H1 (cell line): Measurements from ENCODE around the gene MOV10L1.

ENCODE experiments used
- CTCF ChIP-seq, 3 experiments: IDR thresholded peaks; 1 replicate in 2 of 3; 2 replicates in 1 of 3; pipeline versions ENCODE4 v1.5.1 to v1.6.1; 2011; ENCODE audit warnings: low read length in 3 of 3, mild to moderate bottlenecking in 3 of 3, inconsistent platforms in 2 of 3, low read depth in 1 of 3, moderate library complexity in 1 of 3; ENCODE audit not compliant: insufficient read depth in 1 of 3; ENCODE audit errors: control extremely low read depth in 1 of 3
- EZH2 ChIP-seq: fragments of 200-600 bp; sonication (generic); IDR thresholded peaks from 2 replicates; pipeline ENCODE4 v1.7.1; 2012; ENCODE audit warnings: low read depth, mild to moderate bottlenecking, moderate library complexity, low read length, inconsistent platforms; ENCODE audit not compliant: severe bottlenecking
- SP1 ChIP-seq: IDR thresholded peaks from 2 replicates; pipeline ENCODE4 v1.6.1; 2011; ENCODE audit warnings: low read depth, low read length
- SP2 ChIP-seq: IDR thresholded peaks from 2 replicates; pipeline ENCODE4 v1.6.1; 2012; ENCODE audit warnings: mild to moderate bottlenecking, low read length, inconsistent platforms

DNA sequence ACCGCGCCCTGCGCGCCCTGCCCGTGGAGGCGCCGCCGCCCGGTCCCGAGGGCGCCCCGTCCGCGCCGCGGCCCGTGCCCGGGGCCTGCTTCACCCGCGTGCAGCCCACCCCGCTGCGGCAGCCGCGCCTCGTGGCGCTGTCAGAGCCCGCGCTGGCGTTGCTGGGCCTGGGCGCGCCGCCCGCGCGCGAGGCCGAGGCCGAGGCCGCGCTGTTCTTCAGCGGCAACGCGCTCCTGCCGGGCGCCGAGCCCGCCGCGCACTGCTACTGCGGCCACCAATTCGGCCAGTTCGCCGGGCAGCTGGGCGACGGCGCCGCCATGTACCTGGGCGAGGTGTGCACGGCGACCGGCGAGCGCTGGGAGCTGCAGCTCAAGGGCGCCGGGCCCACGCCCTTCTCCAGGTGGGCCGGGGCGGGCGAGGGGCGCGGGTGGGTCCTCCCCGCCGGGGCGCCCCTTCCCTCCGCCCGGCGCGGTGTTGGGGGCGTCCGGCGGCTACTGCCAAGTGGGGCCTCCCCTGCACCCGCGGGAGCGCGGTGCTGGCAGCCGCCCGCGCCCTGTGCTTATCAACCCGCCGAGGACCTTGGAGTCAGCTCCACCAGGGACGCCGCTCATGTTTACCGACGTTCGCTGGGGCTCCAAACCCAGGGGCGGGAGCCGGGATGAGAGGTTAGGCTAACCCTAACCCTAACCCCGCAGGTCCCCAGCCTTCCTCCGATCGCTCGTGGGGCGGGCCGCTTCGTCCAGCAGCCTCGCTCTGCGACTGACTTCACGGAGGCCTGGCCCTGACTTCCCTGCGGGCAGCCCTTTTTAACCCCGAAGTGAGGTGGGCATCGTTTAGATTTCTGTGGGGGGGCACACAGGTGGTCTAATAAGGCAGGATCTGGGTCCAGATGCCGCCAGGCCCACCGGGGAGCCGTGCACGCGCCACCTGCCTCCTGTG, 111.7 kb downstream of the MOV10L1 start:
- TF ChIP-seq EZH2, result no peak
- TF ChIP-seq CTCF (IDR thresholded peaks at IDR 0.05; ENCODE audit: control extremely low read depth in 1 of 3, insufficient read depth in 1 of 3, low read depth in 1 of 3, low read length in 3 of 3), result no peak
- no peak for TF ChIP-seq SP1
- TF ChIP-seq SP2, result no peak
